ENCODE measurements around the gene CCDC87.

DNA sequence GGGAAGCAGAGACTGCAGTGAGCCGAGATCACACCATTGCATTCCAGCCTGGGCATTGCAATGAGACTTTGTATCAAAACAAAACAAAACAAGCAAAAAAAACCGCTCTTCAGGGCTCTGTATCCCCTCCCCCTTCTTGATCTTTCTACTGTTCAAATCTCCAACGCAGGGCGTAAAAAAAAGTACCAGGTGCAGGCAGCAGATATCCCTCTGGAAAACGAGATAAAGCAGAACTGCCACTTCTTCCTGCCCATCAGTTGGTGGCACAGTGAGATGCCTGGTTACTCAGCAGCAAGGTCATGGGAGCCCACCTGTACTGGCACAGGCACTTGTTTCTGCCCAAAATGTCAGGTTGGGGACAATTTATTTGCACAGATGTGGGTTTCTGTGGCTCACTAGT is 11.3 kb upstream of the CCDC87 start:
- no peak for TF ChIP-seq EZH2phosphoT487 (IDR thresholded peaks at IDR 0.05; ENCODE audit: borderline replicate concordance)
- TF ChIP-seq, protein P1, sequence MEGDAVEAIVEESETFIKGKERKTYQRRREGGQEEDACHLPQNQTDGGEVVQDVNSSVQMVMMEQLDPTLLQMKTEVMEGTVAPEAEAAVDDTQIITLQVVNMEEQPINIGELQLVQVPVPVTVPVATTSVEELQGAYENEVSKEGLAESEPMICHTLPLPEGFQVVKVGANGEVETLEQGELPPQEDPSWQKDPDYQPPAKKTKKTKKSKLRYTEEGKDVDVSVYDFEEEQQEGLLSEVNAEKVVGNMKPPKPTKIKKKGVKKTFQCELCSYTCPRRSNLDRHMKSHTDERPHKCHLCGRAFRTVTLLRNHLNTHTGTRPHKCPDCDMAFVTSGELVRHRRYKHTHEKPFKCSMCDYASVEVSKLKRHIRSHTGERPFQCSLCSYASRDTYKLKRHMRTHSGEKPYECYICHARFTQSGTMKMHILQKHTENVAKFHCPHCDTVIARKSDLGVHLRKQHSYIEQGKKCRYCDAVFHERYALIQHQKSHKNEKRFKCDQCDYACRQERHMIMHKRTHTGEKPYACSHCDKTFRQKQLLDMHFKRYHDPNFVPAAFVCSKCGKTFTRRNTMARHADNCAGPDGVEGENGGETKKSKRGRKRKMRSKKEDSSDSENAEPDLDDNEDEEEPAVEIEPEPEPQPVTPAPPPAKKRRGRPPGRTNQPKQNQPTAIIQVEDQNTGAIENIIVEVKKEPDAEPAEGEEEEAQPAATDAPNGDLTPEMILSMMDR (conservative IDR thresholded peaks at IDR 0.05; ENCODE audit: low read length), result no peak

Data from Loucy (cell line).